B cell (primary cell): ENCODE results near the gene TAF1B. TPM values are rescaled to one million over a fixed set of nuclear protein-coding genes. Genes with fewer than 3 reads are reported as not detected.
"Not testable (repeated sequence)": the region's sequence is repeated elsewhere in the genome, so short reads cannot be mapped to it uniquely, and the experiment has no call there.

ENCODE experiments used
- ATAC-seq: fragments of 200-7000 bp; cut with Tn5 transposase; one replicate; pipeline ENCODE4 v1.10.0; 2021; ENCODE audit warnings: low read depth, mild to moderate bottlenecking, moderate number of reproducible peaks, moderate library complexity
- CTCF ChIA-PET: fragments of 350-600 bp; sonication (Branson Sonifier 250); formaldehyde crosslinking; loops from one replicate; lab custom pipeline; 2021; ENCODE audit warnings: antibody characterized with exemption, inconsistent platforms; lab: Charles Lee
- POLR2A ChIA-PET: fragments of 350-600 bp; sonication (Branson Sonifier 250); formaldehyde crosslinking; loops from one replicate; lab custom pipeline; 2021; ENCODE audit warnings: antibody characterized with exemption; lab: Charles Lee
- DNase-seq: peaks from one replicate; pipeline ENCODE4 v3.0.0; 2013
- H2AFZ ChIP-seq: 2 replicates; pipeline ENCODE4 v1.6.1; 2012; ENCODE audit warnings: mild to moderate bottlenecking, low read depth, low read length; ENCODE audit not compliant: insufficient read depth, poor library complexity, severe bottlenecking
- H3K27ac ChIP-seq, 2 donors: 1 replicate in 1 of 2; 2 replicates in 1 of 2; pipeline ENCODE4 v1.5.1; 2012 to 2013; ENCODE audit warnings: low read length in 2 of 2, mild to moderate bottlenecking in 2 of 2, moderate library complexity in 1 of 2
- H3K27me3 ChIP-seq, 4 experiments: fragments of 200-600 bp in 1 of 4; sonication (generic) in 1 of 4; replicated peaks in 1 of 4; 1 replicate in 2 of 4; 2 replicates in 2 of 4; pipeline versions ENCODE4 v1.6.1 to v1.7.0; 2013 to 2016; ENCODE audit warnings: low read length in 3 of 4, mild to moderate bottlenecking in 2 of 4, mixed read lengths in 1 of 4, moderate library complexity in 1 of 4; ENCODE audit not compliant: insufficient read depth in 4 of 4, control insufficient read depth in 3 of 4; ENCODE audit errors: control extremely low read depth in 1 of 4
- H3K36me3 ChIP-seq, 2 experiments: replicated peaks in 1 of 2; 1 replicate in 1 of 2; 2 replicates in 1 of 2; pipeline versions ENCODE4 v1.6.1 to v1.7.1; 2013; ENCODE audit warnings: low read length in 1 of 2; ENCODE audit not compliant: insufficient read depth in 2 of 2, control insufficient read depth in 1 of 2; ENCODE audit errors: control extremely low read depth in 1 of 2, extremely low read depth in 1 of 2
- H3K4me1 ChIP-seq, 2 donors: fragments of 200-600 bp in 1 of 2; sonication (generic) in 1 of 2; 1 replicate in 1 of 2; 2 replicates in 1 of 2; pipeline versions ENCODE4 v1.5.1 to v1.6.1; 2013 to 2017; ENCODE audit warnings: low read length in 2 of 2; ENCODE audit not compliant: control insufficient read depth in 2 of 2, insufficient read depth in 2 of 2
- H3K4me2 ChIP-seq: replicated peaks from 2 replicates; pipeline ENCODE3; 2012; ENCODE audit warnings: mild to moderate bottlenecking, low read depth, low read length; ENCODE audit not compliant: poor library complexity, severe bottlenecking
- H3K4me3 ChIP-seq, 5 experiments: fragments of 200-600 bp in 1 of 5; sonication (generic) in 1 of 5; 1 replicate in 3 of 5; 2 replicates in 2 of 5; pipeline versions ENCODE4 v1.5.1 to v1.7.0; 2011 to 2016; ENCODE audit warnings: low read length in 4 of 5, mild to moderate bottlenecking in 4 of 5, low read depth in 2 of 5, control low read depth in 1 of 5, moderate library complexity in 1 of 5; ENCODE audit not compliant: insufficient read depth in 1 of 5; ENCODE audit errors: control extremely low read depth in 1 of 5, extremely low read depth in 1 of 5
- H3K79me2 ChIP-seq: fragments of 200-600 bp; sonication (generic); one replicate; pipeline ENCODE4 v1.6.0; 2016; ENCODE audit warnings: low read length; ENCODE audit not compliant: control insufficient read depth, insufficient read depth
- H3K9ac ChIP-seq: fragments of 200-600 bp; sonication (generic); 2 replicates; pipeline ENCODE4 v1.6.1; 2017; ENCODE audit warnings: mild to moderate bottlenecking, low read length, moderate library complexity
- H3K9me3 ChIP-seq, 3 donors: one replicate each; pipeline versions ENCODE4 v1.6.1 to v1.7.1; 2013; ENCODE audit warnings: low read length in 2 of 3; ENCODE audit not compliant: control insufficient read depth in 2 of 3, insufficient read depth in 1 of 3; ENCODE audit errors: control extremely low read depth in 1 of 3
- H4K20me1 ChIP-seq: 2 replicates; pipeline ENCODE4 v1.6.0; 2012; ENCODE audit warnings: mild to moderate bottlenecking, low read length; ENCODE audit not compliant: insufficient read depth, control insufficient read depth, poor library complexity, severe bottlenecking
- H3K27ac Mint-ChIP-seq: one replicate; pipeline ENCODE4 v1.8.0; 2021; ENCODE audit warnings: mixed read lengths
- H3K27me3 Mint-ChIP-seq: one replicate; pipeline ENCODE4 v1.8.0; 2021; ENCODE audit warnings: mixed read lengths
- H3K4me1 Mint-ChIP-seq: one replicate; pipeline ENCODE4 v1.8.0; 2021; ENCODE audit warnings: mixed read lengths
- H3K4me3 Mint-ChIP-seq: one replicate; pipeline ENCODE4 v1.8.0; 2021; ENCODE audit warnings: mixed read lengths
- H3K9me3 Mint-ChIP-seq: one replicate; pipeline ENCODE4 v1.8.0; 2022; ENCODE audit warnings: mixed read lengths; ENCODE audit not compliant: insufficient read depth
- CTCF ChIP-seq: fragments of 200-600 bp; IDR thresholded peaks from one replicate; pipeline ENCODE4 v1.8.0; 2022; ENCODE audit warnings: antibody characterized with exemption, mild to moderate bottlenecking
- EZH2 ChIP-seq: IDR thresholded peaks from 2 replicates; pipeline ENCODE4 v1.6.1; 2012; ENCODE audit warnings: borderline replicate concordance, low read depth, mild to moderate bottlenecking, moderate library complexity, low read length; ENCODE audit not compliant: insufficient read depth, poor library complexity, severe bottlenecking
- WGBS: methylation state at CpG from one replicate; pipeline ENCODE4 v1.1.5; 2013; ENCODE audit warnings: missing lambda C conversion rate; ENCODE audit not compliant: insufficient coverage; 5-methylcytosine and 5-hydroxymethylcytosine counted together
- intact Hi-C: fragments of 100-400 bp; cut with micrococcal nuclease; formaldehyde crosslinking; loops from one replicate; pipeline ENCODE4 v1.10.0; 2022
- polyA plus RNA-seq: library from polyadenylated mRNA; depleted of rRNA; stranded (reverse); fragments of >200 nt; gene quantifications from 2 replicates; pipeline ENCODE4 v1.2.3, GENCODE V29; 2012
- total RNA-seq, 2 donors: library from RNA; stranded (reverse); fragments of 120-200 nt in 1 of 2; gene quantifications; 1 replicate in 1 of 2; 2 replicates in 1 of 2; pipeline versions ENCODE4 v1.2.3 to v1.2.4, GENCODE V29; 2013 to 2022

TAF1B gene
- total and polyA plus RNA-seq, 2 donors (not counting 1 experiment from before 2014, with no cell fraction given): 4.5 to 25.5 TPM

DNA sequence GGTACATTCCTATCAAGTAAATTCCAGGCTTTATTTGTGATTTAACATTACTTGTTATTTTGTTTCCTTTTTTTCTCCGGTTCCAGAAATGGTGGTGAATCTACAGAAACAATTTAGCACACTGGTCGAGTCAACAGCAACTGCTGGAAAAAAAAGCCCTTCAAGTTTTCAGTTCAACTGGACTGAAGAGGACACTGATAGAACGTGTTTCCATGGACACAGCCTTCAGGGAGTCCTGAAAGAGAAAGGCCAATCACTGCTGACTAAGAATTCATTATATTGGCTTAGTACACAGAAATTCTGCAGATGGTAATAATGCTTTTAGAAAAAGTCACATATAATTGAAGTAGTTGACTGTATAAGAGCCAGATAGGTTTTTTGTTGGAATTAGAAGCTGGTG, 76.2 kb downstream of the TAF1B start:
- no peaks in the 10 kb centered on the region for H3K4me1 ChIP-seq
- no peak overlapping the region for H3K4me3 Mint-ChIP-seq
- no peak overlapping the region for H3K4me3 ChIP-seq
- POLR2A ChIA-PET: no interaction called here
- intact Hi-C loops: no loop called here
- H3K27ac Mint-ChIP-seq: no peak overlapping the region
- peaks cover 7 to 25% of the 10 kb centered on the region in 2 experiments for H3K36me3 ChIP-seq
- no peaks in the 10 kb centered on the region for H3K9me3 Mint-ChIP-seq
- no peaks in the 10 kb centered on the region for H3K27me3 Mint-ChIP-seq
- CTCF ChIA-PET: no interaction called here
- TF ChIP-seq CTCF (no peak), EZH2 (no peak)
- no peaks in the 10 kb centered on the region for H3K27me3 ChIP-seq
- H3K4me2 ChIP-seq: no peak overlapping the region
- no peaks in the 10 kb centered on the region for H3K79me2 ChIP-seq
- H3K27ac ChIP-seq: no peak overlapping the region
- DNase-seq: no peak
- no peak overlapping the region for H3K9ac ChIP-seq
- H4K20me1 ChIP-seq: no peaks in the 10 kb centered on the region
- WGBS: 94% methylated on average over 2 of the region's 3 CpGs
- H3K9me3 ChIP-seq: no peaks in the 10 kb centered on the region
- H3K4me1 Mint-ChIP-seq: no peaks in the 10 kb centered on the region
- no peak overlapping the region for H2AFZ ChIP-seq
- no peak for ATAC-seq

GRCh38 chr2:9927020-9927419, 83.7 kb downstream of the TAF1B start:
- H3K27me3 ChIP-seq, H3K27me3 Mint-ChIP-seq, ATAC-seq, DNase-seq, H3K4me2 ChIP-seq, H3K4me3 ChIP-seq, H2AFZ ChIP-seq, H3K36me3 ChIP-seq, H3K9me3 Mint-ChIP-seq, H3K4me3 Mint-ChIP-seq, H3K4me1 Mint-ChIP-seq, intact Hi-C loops, POLR2A ChIA-PET, CTCF ChIA-PET, H3K9me3 ChIP-seq, H3K4me1 ChIP-seq, H3K79me2 ChIP-seq, H3K9ac ChIP-seq, H4K20me1 ChIP-seq, H3K27ac ChIP-seq, H3K27ac Mint-ChIP-seq: not testable (repeated sequence)
- no CpG with 5 or more reads among the region's 2 CpGs for WGBS
